ENCODE measurements around the gene NCAN.
A peak's percentile ranks its signal among the peaks of the same experiment; 100 is the strongest.
"Not testable (repeated sequence)": the region's sequence is repeated elsewhere in the genome, so short reads cannot be mapped to it uniquely, and the experiment has no call there.

NCAN gene

DNA sequence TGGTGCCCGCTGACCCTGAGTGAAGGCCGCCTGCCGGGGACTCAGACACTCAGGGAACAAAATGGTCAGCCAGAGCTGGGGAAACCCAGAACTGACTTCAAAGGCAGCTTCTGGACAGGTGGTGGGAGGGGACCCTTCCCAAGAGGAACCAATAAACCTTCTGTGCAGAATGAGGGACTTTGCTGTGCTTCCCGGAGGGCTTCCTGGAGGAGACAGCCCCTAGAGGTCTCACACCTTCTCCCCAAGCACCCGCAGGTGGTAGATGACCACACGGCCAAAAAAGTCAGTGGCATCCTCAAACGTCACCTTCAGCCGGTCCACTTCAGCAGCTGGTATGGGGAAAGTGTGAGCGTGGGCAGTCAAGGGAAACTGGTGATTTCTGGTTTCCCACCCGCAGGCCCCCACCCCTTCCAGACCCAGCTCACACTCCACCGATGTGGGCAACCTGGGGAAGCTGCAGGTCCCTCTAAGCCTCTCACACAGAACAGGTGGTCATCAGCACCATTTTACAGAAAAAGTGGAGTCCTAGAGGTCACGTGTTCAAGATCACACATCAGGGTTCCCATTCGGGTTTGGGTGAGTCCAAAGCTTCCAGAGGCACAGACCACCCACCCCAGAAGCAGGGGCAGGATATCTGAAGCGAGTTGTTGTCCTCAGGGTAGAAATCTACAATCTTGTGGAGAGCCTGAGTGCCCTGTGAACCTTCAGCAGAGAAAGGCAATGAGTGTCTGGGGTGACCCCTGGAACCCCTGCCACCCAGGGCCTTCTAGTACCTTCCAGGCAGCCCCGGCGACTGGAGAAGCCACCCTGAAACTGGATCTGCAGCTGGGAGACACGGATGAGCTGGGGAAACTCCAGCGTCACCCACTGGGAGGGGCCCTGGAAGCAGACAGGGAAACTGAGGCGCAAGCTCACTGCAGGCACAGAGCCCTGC is 9.8 kb upstream of the NCAN start:
- no peak for DNase-seq

DNA sequence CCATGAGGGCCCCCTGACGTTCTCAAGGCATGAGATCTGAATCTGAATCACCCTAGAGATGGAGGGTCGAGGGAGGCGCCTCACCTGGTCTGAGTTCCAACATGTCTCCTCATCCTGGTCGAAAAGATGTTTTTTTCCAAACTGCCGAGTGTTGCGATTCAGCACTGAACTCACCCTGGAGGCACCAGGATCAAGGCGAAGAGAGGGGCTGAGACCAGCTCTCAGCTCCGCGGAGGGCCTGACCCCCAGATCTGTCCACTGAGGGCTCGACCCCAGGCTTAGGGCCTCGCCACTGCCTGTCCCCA is 9.1 kb upstream of the NCAN start:
- DNase-seq, result no peak

DNA sequence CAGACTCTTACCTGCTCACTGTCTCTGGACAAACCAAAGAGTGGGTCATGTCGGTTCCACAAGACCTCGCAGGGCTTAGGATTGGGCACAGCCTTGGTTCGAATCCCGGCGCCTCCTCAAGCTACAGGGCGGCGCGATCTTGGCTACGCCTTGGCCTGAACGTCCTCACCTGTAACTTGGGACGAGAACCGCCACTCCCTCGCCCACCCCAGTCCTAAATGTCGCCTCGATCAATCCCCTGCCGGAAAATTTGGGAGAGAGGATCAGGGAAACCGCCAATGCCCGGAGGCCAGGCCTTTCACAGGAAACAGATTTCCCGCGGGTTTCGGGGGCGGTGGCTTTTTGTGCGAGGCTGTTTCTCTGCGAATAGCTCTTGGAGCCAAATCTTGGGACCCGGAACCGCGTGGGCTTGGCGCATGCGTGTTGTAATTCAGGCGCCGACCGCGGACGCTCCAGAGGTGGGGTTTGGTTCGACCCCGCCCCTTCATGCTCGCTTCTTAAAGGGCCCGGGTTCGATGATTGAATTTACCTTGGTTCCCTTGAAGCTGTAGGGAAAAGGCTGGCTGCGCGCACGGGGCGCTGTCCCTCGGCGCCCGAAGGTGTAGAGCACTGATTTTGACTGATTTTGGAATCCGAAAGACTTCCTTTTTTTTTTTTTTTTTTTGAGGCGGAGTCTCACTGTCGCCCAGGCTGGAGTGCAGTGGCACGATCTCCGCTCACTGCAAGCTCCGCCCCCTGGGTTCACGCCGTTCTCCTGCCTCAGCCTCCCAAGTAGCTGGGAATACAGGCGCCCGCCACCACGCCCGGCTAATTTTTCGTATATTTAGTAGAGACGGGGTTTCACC is 8.5 kb upstream of the NCAN start, which contains the start of gene NR2C2AP:
NR2C2AP (minus strand) TSS at position 403 of the 845 bp plus-strand sequence; CDS start at position 49, 354 bp downstream.
- DNase-seq, result peak; percentile 91

DNA sequence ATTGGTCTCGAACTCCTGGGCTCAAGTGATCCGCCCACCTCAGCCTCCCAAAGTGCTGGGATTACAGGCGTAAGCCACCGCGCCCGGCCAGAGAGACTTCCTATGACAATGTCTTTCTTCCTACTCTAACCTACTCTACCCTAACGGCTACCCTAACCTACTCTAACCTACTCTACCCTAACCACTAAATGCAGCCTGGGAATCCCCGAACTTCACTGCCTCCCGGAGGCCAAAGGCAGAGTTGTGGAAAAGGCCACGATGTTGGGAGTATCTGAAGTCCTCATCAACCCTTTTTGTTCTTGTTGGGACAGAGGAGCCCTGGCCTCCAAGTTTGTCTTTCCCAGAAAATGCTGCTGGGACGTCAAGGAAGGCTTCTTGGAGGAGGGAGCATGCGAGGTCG is 7.6 kb upstream of the NCAN start:
- no peak for DNase-seq

DNA sequence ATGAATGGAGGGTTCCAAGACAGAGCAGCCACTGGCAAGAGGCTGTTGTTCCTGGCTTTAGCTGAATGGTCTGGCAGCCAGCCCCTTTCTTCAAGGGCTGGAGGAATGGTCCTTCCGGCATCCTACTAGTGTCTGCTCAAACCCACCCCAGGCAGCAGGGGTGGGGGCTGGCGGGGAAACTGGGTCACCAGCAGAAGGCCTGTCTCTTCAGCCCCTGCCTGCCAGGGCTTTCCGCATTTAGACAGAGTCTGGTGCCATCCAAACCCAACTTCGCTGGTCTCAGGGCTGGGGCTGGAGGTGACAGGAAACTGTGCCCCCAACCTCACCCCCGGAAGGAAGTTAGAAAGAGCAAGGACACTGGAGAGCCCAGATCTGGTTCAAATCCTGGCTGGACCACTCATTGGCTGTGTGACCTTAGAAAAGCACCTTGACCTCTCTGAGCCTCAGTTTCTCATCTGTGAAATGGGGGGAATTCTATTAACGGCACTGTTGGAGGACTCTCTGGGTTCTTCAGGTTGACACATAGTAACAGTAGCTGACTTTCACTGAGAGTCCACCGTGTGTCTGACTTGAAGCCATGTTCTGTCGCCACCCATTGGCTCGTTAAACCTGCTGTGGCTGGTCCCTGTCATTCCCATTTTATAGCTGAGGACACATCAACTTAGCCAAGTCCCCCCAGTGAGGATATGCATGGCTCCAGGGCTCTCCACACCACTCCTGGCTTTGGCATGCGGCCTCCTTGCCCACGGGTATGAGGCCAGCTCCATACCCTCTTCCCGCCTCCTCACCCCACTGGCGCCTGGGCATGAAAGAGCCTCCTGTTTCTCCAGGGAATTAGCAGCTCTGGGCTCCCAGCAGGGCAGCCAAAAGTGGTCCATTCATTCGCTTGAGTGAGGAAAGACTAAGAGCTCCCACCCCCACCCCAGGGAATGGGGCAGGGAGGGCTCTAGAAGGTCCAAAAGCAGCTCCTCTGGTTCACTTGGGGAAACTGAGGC is 6.0 kb upstream of the NCAN start:
- no peak for DNase-seq

DNA sequence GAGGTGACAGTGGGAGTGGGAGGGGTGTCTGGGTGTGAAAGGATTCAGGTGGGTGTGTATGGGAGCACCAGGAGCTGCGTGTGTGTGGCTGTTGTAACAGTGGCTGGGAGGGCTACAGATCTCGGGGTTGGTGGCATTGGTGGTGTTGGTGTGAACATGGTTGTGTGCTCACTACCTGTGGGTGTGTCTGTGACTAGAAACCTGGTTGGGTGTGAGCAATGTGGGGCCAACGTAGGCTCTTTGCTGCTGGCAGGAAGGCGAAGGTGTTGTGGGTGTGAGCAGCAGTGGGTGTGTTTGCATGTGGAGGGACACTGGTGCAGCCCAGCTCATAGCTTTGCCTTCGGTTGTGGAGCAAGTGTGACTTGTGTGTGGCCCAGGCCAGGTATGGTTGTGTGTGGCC is 4.8 kb upstream of the NCAN start:
- no peak for DNase-seq

DNA sequence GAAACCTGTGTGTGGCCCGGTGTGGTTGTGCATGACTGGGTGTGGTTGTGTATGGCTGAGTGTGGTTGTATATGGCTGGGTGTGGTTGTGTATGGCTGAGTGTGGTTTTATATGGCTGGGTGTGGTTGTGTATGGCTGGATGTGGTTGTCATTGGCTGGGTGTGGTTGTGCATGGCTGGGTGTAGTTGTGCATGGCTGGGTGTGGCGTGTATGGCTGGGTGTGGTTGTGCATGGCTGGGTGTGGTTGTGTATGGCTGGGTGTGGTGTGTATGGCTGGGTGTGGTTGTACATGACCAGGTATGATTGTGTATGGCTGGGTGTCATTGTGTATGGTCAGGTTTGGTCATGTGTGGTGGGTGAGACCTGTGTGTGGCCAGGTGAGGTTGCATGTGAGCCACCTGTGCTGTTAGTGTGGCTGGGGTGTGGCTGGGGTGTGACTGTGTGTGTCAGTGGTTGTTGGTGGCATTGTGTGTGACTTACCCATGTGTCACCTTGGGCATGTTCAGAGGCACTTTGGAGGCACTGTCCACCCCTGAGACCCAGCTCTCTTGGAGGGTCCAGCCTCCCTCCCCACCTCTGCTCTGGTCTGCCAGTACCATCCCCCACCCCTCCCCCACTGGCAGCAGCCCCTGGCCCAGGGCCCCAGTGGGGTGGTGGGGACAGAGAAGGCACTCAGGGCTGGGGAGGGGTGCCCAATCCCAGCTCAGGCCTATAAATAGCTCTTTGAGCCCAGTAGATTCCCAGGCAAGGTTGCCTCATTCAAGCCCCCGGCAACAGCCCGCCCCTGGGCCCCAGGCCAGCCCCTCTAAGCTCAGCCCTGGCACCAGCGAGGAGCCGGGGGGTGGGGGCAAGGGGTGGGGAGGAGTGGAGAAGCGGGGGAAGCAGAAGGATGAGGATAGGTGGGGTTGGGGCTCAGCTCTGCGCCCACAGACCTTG is 3.9 kb upstream of the NCAN start:
- no peak for DNase-seq

DNA sequence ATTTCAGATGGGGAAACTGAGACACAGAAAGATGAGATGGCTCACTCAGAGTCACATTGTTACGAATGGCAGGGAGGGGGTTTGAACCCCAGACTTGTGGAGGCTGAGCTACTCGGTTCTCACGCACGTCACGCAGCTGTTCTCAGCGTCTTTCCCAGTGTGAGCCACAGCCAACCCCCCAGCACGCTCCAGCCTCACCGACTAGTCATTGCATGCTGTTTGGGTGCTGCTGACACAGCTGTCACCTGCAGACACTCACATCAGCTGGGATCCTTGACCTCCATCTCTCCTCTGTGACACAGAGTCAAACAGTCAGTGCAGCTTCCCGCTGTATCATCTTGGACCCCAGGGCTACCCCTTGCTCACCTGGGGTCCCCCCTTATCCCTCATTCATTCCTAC is 2.4 kb upstream of the NCAN start:
- no peak for DNase-seq

DNA sequence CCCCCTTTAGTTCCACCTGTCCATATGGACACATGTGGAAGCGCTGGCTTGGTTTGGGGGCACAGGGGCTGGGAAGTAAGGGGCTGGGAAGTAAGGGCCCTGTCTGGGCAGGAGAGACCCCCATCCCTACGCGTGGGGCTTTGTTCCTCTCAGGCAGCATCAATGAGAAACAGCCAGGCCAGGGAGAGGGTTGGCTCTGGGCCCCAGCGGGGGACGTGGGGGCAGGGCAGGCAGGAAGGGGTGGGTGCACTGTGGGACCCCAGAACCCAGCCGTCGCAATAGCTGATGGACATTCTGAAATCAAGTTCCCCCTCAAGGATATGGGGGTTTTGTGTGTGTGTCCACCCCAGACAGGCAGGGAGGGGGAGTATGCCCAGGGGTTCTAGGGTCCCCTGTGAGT is 1.2 kb downstream of the NCAN start:
- no peak for DNase-seq

DNA sequence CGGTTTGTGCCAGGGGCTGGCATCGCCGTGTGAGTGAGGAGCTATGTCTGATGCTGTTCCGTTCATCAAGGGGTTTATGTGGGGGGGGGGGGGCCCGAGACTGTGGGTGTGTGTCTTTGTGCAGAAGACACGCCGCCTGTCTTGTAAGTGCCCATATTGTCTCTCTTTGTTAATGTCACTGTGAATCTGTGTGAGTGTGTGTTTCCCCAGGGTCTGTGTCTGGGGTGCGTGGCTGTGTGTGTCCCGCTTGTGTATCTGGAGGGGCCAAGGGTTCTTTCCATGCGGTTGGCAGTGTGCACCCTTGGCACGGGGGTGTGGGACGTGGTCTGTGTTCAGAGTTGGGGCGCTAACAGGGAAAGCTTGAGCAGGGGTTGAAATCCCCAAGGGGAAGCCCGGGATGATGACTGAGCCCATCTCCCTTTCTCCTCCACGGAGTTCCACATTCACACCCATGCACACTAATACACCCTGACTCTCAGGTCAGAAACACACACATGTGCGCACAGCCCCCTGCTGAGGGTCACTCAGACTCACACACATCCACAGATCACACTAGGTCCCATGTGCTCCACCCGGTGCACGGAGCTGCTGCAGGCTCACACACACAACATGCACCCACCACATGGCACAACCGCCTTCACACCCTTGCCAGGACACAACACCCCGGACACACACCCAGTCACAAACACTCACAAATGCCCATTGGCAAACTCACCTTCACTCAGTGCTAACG is 1.8 kb downstream of the NCAN start:
- DNase-seq, result no peak

DNA sequence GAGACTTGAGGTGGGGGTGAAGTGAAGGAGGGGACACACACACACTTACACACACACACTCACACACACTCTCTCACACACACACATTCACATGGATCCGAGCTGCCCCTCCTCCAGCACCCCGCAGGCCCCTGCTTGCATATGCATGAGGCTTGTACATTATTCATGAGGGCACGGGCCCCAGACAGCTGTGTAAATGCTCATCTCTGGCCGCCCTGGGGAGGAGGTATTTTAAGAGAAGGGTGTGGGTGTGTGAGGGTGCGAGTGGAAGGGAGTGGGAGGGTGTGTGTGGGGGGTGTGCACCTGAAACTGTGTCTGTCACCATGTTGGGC is 2.4 kb downstream of the NCAN start:
- DNase-seq, result no peak

DNA sequence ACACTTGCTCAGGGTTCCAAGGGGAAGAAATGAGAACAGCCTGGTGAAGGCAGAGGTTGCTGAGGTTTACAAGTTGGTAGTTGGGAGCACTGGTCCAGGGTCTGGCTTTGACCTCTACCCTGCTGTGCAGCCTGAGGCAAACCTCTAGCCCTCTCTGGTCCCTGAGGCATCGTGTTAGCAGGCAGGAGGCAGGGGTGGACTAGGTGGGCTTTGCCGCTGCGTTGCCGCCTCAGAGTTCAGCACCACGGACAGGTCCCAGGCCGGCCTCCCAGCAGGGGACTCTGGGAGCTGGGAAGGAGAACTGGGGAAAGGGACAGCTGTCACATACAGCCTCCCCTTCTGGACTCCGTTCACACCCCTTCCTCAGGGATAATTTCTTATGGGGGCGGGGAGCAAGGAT is 3.1 kb downstream of the NCAN start:
- DNase-seq, result peak; percentile 37

DNA sequence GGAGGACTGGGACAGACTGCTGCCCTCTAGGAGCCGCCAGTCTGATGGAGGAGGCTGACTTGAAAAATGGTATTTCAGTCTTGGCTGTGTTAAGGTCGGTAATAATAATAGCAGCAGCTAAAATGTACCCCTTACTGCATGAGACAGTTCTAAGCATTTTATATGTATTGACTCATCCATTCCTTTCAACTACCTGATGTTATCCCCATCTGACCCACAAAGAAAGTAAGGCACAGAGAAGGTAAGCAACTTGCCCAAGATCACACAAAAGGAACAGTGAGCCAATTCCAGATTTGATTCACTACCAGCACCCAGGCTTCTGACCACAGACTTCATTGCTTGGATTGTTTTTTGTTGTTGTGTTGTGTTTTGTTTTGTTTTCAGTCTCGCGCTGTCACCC is 4.0 kb downstream of the NCAN start:
- DNase-seq, result no peak

DNA sequence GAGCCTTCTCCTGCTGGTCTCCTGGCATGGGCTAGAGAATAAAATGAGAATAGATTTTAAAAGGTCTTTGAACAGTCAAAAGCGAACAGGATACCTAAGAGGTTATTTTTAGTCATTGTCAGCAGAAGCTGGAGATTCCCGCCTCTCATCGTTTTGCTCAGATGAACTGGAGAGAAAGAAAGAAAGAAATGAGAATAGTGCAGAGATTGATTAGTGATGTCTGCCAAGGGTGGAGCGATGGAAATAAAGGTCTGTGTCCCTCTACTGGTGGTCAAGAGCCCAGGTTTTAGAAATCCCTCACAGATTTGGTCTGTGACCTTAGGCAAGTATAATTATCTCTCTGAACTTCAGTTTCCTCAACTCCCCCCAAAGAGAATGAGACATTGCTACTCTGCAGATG is 5.3 kb downstream of the NCAN start:
- no peak for DNase-seq

DNA sequence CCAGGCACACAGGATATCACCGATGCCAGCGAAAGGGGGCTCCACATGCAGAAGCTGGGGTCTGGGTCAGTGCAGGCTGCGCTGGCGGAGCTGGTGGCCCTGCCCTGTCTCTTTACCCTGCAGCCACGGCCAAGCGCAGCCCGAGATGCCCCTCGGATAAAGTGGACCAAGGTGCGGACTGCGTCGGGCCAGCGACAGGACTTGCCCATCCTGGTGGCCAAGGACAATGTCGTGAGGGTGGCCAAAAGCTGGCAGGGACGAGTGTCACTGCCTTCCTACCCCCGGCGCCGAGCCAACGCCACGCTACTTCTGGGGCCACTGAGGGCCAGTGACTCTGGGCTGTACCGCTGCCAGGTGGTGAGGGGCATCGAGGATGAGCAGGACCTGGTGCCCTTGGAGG is 7.2 kb downstream of the NCAN start:
- DNase-seq, result no peak

DNA sequence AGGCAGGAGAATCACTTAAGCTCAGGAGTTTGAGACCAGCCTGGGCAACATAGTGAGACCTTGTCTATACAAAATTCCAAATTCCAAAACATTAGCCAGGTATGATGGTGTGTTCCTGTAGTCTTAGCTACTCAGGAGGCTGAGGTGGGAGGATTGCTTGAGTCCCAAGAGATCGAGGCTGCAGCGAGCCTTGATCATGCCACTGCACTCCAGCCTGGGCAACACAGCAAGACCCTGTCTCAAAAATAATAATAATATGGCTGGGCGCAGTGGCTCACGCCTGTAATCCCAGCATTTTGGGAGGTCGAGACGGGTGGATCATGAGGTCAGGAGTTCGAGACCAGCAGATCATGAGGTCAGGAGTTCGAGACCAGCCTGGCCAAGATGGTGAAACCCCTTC is 9.2 kb downstream of the NCAN start:
- not testable (repeated sequence) for DNase-seq

DNA sequence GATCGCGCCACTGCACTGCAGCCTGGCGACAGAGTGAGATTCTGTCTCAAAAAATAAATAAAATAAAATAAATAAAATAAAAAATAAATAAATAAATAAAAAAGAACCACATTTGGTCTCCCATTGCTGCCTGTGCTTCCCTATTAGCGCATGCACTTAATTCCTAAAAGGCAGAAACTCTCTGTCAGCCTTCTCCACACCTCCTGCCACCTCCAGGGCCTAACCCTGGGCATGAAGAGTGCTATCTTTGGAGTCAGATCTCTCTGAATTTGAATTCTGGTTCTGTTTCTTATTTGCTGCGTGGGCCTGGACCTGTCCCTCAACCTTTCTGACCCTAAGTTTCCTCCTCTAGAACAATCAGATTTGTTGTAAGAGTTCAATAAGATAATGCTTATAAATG is 11.3 kb downstream of the NCAN start:
- DNase-seq, result no peak

DNA sequence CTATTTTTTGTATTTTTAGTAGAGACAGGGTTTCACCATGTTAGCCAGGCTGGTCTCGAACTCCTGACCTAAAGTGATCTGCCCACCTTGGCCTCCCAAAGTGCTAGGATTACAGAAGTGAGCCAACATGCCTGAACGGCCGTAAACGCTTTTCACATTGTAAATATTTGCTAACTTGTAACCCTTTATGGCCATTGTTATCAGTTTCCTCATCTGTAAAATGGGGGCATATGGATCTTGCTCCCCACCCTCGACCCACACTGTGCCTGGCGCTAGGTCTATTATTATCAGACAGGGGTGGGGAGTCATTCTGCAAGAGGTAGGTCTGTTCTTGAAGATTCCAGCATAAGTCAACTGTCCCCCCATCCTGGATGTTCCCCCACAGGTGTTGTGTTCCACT is 11.9 kb downstream of the NCAN start:
- no peak for DNase-seq

DNA sequence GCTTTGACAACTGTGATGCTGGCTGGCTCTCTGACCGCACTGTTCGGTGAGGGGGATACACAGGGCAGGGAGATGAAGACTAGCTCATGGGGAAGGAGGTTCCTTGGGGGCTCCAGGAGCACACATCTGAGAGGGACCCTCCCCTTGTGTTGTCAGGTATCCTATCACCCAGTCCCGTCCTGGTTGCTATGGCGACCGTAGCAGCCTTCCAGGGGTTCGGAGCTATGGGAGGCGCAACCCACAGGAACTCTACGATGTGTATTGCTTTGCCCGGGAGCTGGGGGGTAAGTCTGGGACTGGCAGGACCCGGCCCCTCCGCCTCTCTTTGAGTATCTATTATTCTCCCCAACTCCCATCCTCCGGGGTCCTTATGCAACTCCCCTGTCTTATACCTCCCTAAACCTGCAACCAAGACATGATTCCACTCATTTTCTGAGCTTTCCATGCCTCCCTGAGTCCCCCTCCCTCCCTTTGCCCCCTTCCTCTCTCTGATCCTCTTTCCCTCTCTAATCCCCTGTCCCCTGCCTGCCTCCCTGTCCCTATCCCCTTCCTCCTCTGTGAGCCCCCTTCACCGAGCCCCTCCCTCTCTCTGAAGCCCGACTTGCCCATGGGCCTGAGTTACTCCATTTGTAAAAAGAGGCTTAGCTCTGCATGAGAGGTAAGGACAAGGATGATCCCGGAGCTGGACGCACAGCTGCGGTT is 12.5 kb downstream of the NCAN start:
- no peak for DNase-seq

DNA sequence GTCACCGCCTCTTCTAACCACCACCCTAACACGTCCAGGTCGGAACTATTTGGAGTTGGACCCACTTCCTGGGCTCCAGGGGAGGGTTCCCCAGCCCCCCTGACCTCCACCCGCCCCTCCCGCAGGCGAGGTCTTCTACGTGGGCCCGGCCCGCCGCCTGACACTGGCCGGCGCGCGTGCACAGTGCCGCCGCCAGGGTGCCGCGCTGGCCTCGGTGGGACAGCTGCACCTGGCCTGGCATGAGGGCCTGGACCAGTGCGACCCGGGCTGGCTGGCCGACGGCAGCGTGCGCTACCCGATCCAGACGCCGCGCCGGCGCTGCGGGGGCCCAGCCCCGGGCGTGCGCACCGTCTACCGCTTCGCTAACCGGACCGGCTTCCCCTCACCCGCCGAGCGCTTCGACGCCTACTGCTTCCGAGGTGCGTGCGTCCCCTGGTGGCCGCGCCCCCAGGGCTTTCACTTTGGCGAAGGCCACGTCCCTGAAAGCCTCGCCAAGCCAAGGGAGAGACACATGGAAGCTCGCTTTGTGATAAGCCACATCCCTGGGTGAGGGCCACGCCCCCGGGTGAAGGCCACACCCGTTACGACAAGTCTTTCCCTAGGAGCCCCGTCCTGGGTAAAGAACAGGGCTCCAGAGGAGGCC is 13.2 kb downstream of the NCAN start:
- DNase-seq, result peak; percentile 81
